Measurements from ENCODE around the gene ROBO1. TPM values are rescaled to one million over a fixed set of nuclear protein-coding genes. Genes with fewer than 3 reads are reported as not detected.

ROBO1 gene
- total RNA-seq, 4 donors from 2014 or later: 8.6 to 26.3 (median 16.6) TPM

DNA sequence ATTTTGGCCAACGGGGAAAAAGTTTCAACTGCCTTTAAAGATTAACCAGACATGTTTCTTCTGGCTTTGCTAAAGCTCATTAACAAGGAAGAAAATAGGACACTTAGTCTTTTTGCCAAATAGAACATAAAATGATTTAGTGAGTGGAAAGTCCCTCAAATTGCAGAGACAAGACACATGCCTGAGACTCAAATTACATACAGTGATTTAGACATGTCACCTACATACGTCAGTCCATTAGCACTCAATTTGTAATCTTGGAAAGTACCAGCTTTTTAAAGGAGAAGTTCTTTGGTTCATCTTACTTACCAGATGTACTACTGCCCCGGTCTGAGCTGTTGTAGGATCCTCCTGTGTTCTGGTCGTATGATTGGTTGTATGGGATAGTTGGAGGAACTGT, 1134.2 kb downstream of the ROBO1 start:
- Histone ChIP-seq H3K4me3 (replicated peaks in 1 of 3) (no peak overlapping the region), H3K27ac (no peak overlapping the region), H3K36me3 (no peaks in the 10 kb centered on the region), H3K9me3 (no peaks in the 10 kb centered on the region), H3K27me3 (no peaks in the 10 kb centered on the region), H3K4me1 (no peaks in the 10 kb centered on the region)
- DNase-seq: no peak
- WGBS, 2 donors: 69 to 71% methylated on average over 4 of the region's 4 CpGs
- intact Hi-C loops (cut with DNase I): no loop called here
- TF ChIP-seq, protein P1, sequence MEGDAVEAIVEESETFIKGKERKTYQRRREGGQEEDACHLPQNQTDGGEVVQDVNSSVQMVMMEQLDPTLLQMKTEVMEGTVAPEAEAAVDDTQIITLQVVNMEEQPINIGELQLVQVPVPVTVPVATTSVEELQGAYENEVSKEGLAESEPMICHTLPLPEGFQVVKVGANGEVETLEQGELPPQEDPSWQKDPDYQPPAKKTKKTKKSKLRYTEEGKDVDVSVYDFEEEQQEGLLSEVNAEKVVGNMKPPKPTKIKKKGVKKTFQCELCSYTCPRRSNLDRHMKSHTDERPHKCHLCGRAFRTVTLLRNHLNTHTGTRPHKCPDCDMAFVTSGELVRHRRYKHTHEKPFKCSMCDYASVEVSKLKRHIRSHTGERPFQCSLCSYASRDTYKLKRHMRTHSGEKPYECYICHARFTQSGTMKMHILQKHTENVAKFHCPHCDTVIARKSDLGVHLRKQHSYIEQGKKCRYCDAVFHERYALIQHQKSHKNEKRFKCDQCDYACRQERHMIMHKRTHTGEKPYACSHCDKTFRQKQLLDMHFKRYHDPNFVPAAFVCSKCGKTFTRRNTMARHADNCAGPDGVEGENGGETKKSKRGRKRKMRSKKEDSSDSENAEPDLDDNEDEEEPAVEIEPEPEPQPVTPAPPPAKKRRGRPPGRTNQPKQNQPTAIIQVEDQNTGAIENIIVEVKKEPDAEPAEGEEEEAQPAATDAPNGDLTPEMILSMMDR (IDR thresholded peaks at IDR 0.05): no peak
- TF ChIP-seq POLR2A (IDR thresholded peaks at IDR 0.05): no peak

DNA sequence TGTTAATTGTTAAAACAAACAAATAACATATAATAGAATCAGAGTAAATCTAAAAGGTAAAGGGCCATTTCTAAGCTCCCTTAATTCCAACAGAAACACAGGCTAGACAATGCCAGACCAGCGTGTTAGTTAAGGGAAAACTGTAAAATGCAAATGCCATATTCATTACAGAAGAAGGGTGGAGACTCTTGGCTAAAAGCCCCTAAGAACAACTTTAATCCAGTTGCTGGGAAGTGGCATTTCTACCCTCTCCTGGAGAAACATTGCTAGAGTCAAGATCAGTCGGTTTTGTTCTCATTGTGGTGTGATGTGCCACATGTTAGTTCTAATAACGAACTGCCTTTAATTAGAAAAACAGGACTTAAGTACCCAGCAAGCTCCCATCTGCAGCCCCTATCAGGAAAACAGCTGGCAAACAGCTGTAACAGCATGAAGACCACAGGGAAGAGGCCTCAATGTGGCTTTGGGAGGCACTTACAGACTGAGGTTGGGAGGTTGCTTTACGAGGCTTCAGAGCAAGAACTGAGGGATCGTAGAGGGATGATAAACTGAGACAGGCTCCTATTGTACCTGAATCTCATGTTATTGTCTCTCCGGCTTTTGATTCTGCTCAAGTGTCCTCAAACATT, 1134.8 kb downstream of the ROBO1 start:
- TF ChIP-seq POLR2A (IDR thresholded peaks at IDR 0.05): no peak
- TF ChIP-seq, protein P1 (IDR thresholded peaks at IDR 0.05): no peak
- intact Hi-C loops (cut with DNase I): no loop called here
- no peak for DNase-seq
- H3K27ac ChIP-seq: no peak overlapping the region
- 76 to 81% methylated on average over 6 of the region's 6 CpGs for WGBS, 2 donors
- H3K9me3 ChIP-seq: no peaks in the 10 kb centered on the region
- no peaks in the 10 kb centered on the region for H3K27me3 ChIP-seq
- H3K4me1 ChIP-seq: no peaks in the 10 kb centered on the region
- no peak overlapping the region for H3K4me3 ChIP-seq (replicated peaks in 1 of 3)
- H3K36me3 ChIP-seq: no peaks in the 10 kb centered on the region

DNA sequence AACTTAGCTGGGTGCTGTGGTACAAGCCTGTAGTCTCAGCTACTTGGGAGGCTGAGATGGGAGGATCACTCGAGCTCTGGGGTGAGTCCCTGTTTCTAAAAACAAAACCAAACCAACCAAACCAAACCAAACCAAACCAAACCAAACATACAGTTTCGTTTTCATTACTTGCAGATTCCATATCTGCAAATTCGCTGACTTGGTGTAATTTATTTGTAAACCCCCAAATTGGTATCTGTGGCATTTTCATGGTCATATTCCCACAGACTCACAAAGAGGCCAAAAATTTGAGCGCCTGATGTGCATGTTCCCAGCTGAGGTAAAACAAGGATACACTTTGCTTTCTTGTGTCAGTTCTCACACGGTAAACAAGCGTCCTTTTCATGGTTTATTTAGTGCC, 1138.3 kb downstream of the ROBO1 start:
- Histone ChIP-seq H3K27me3 (no peaks in the 10 kb centered on the region), H3K4me3 (replicated peaks in 1 of 3) (no peak overlapping the region), H3K36me3 (no peaks in the 10 kb centered on the region), H3K9me3 (no peaks in the 10 kb centered on the region), H3K4me1 (no peaks in the 10 kb centered on the region), H3K27ac (no peak overlapping the region)
- 93 to 95% methylated on average over 6 of the region's 6 CpGs for WGBS, 2 donors
- DNase-seq: no peak
- TF ChIP-seq, protein P1 (IDR thresholded peaks at IDR 0.05): no peak
- TF ChIP-seq POLR2A (IDR thresholded peaks at IDR 0.05): no peak
- intact Hi-C loops (cut with DNase I): no loop called here

DNA sequence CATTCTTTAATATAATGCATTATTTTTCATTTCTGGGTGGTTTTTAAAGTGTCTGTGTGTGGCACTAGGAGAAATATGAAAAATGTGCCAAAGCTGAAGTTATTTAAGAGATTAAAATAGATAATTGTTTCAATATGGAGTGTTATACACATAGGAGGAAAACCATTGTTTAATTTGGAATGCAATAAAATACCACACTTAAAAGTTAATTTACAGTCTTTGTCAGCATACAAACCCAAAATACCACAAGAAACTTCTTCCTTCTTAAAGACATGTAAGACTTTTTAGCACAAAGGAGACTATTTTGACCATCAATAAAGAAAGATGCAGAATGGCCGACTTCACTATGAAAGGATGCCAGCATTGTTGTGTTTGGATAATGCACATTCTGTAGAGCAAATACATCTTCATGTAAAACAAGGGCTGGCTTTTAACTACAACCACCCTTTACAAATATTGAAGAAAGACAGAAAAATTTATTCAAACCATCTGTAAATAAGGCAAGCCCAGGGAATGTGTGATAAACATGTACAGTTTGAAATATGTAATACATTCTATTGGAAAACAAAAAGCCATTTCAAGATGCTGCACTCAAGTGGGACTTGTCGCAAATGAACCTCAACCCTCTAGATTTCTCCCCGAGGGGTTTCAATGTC, 1146.6 kb downstream of the ROBO1 start:
- Histone ChIP-seq H3K4me3 (replicated peaks in 1 of 3) (no peak overlapping the region), H3K36me3 (no peaks in the 10 kb centered on the region), H3K9me3 (no peaks in the 10 kb centered on the region), H3K4me1 (no peaks in the 10 kb centered on the region), H3K27me3 (no peaks in the 10 kb centered on the region), H3K27ac (no peak overlapping the region)
- WGBS, 2 donors: 84 to 96% methylated on average over 3 of the region's 3 CpGs
- intact Hi-C loops (cut with DNase I): no loop called here
- TF ChIP-seq POLR2A (IDR thresholded peaks at IDR 0.05): no peak
- TF ChIP-seq, protein P1 (IDR thresholded peaks at IDR 0.05): no peak
- DNase-seq: no peak

DNA sequence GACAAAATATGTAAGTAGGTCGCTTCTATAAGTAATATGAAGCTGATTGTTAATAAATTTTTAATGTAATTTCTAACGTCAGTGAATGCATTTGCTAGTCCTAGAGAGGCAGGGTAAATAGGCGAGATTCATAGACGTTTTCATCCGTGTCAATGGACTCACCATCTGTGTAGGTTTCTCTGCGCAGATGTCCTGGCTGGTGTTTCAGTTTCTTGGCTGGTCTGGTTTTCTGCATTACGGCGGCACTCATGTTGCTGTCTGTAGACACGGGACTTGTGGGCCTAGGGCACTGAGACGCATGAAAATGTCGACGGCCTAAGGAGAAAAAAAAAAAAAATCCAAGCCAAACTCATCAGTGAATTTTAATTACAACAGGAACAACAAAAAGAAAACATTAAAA, 1153.3 kb downstream of the ROBO1 start:
- WGBS, 2 donors: 96 to 97% methylated on average over 12 of the region's 12 CpGs
- no peak for TF ChIP-seq POLR2A (IDR thresholded peaks at IDR 0.05)
- TF ChIP-seq, protein P1 (IDR thresholded peaks at IDR 0.05): no peak
- H3K9me3 ChIP-seq: no peaks in the 10 kb centered on the region
- no peaks in the 10 kb centered on the region for H3K4me1 ChIP-seq
- intact Hi-C loops (cut with DNase I): no loop called here
- no peak for DNase-seq
- H3K4me3 ChIP-seq (replicated peaks in 1 of 3): no peak overlapping the region
- no peak overlapping the region for H3K27ac ChIP-seq
- H3K36me3 ChIP-seq: no peaks in the 10 kb centered on the region
- no peaks in the 10 kb centered on the region for H3K27me3 ChIP-seq

Data from thyroid gland (tissue), 4 donors.